Glomerular endothelial cell (primary cell): ENCODE data around the gene LILRA1. TPM values are rescaled to one million over a fixed set of nuclear protein-coding genes. Genes with fewer than 3 reads are reported as not detected.

Experiments used
- total RNA-seq: library from RNA; depleted of rRNA; stranded (reverse); fragments of >200 nt; gene quantifications from 2 replicates; pipeline ENCODE4 v1.2.3, GENCODE V29; 2015

LILRA1 gene
- total RNA-seq, 1 donor from 2014 or later: not detected

Other genes starting within 250 kb of the LILRA1 start
- not detected in 2 replicates for gene LAIR1, start 228.7 kb upstream of the LILRA1 start, total RNA-seq
- gene TTYH1, start 178.2 kb upstream of the LILRA1 start, total RNA-seq: not detected in 2 replicates
- 48.2 and 127 TPM in 2 replicates for gene LENG8, start 144.4 kb upstream of the LILRA1 start, total RNA-seq
- gene LENG9, start 129.9 kb upstream of the LILRA1 start, total RNA-seq: 3.7 and 4.1 TPM in 2 replicates
- gene CDC42EP5, start 120.3 kb upstream of the LILRA1 start, total RNA-seq: 172 and 177 TPM in 2 replicates
- gene LAIR2, start 90.8 kb upstream of the LILRA1 start, total RNA-seq: not detected in 2 replicates
- gene LILRA2, start 19.8 kb upstream of the LILRA1 start, total RNA-seq: not detected in 2 replicates
- 0.10 and 1.2 TPM in 2 replicates for gene LILRB1, start 36.9 kb downstream of the LILRA1 start, total RNA-seq
- not detected in 2 replicates for gene LILRB4, start 69.4 kb downstream of the LILRA1 start, total RNA-seq
- gene KIR3DL3, start 130.8 kb downstream of the LILRA1 start, total RNA-seq: not detected in 2 replicates
- not detected in 2 replicates for gene KIR2DL3, start 144.9 kb downstream of the LILRA1 start, total RNA-seq
- gene KIR2DL1, start 176.2 kb downstream of the LILRA1 start, total RNA-seq: not detected in 2 replicates
- 0.41 TPM in 1 of 2 replicates, not detected in the other for gene KIR2DL4, start 210.0 kb downstream of the LILRA1 start, total RNA-seq
- gene KIR3DL1, start 222.8 kb downstream of the LILRA1 start, total RNA-seq: not detected in 2 replicates
- gene KIR2DS4, start 239.0 kb downstream of the LILRA1 start, total RNA-seq: not detected in 2 replicates